ENCODE results near the gene PPP4C. TPM values are rescaled to one million over a fixed set of nuclear protein-coding genes. Genes with fewer than 3 reads are reported as not detected.

The PPP4C gene
- total RNA-seq, 2 experiments from 2014 or later, result 83.9 to 87.3 TPM

DNA sequence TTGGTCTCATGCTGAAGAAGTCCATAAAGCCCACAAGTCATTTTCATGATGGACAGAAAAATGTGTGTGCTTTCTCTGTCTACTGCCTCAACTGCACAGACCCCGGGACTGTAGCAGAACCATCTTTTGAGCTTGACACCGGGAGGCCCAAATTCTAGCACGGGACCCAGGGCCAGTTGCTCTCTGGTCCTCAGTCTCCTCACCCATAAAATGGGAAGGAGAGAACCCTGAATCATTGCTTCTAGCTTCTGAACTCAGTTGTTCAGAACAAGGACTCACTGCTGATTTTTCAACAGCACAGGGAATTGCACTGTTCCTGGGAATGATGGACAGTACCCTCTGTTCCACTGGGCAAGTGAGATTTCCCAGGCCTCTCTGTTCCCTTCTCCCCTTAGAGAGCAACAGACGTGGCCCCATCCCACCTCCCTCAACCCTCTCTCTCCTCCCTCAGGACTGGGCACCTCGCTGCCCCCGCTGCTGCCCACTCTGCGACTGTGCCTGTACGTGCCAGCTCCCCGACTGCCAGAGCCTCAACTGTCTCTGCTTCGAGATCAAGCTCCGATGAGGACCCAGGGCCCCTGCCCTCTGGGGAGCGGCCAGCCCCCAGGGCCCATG is 12.4 kb upstream of the PPP4C start:
- DNase-seq (no peak), ATAC-seq (ENCODE audit: poor library complexity) (no peak)
- H3K36me3 Mint-ChIP-seq (ENCODE audit: low read depth), result peaks cover 40% of the 10 kb centered on the region
- H3K4me1 Mint-ChIP-seq (ENCODE audit: low read depth), result peaks cover 27% of the 10 kb centered on the region
- TF ChIP-seq, protein P1, sequence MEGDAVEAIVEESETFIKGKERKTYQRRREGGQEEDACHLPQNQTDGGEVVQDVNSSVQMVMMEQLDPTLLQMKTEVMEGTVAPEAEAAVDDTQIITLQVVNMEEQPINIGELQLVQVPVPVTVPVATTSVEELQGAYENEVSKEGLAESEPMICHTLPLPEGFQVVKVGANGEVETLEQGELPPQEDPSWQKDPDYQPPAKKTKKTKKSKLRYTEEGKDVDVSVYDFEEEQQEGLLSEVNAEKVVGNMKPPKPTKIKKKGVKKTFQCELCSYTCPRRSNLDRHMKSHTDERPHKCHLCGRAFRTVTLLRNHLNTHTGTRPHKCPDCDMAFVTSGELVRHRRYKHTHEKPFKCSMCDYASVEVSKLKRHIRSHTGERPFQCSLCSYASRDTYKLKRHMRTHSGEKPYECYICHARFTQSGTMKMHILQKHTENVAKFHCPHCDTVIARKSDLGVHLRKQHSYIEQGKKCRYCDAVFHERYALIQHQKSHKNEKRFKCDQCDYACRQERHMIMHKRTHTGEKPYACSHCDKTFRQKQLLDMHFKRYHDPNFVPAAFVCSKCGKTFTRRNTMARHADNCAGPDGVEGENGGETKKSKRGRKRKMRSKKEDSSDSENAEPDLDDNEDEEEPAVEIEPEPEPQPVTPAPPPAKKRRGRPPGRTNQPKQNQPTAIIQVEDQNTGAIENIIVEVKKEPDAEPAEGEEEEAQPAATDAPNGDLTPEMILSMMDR (IDR thresholded peaks at IDR 0.05), result no peak
- H3K4me3 Mint-ChIP-seq, result peak overlapping the region; percentile 100
- intact Hi-C loops (cut with DNase I, micrococcal nuclease), result loop anchor here (10.0 kb wide), 4 partner anchors 51 to 571 kb away; partner anchors contain the start of genes GDPD3 (in 1 of the 2) and ZNF771 (in 1 of the 2)
- Histone ChIP-seq H3K27ac (ENCODE audit: low read depth in 1 of 2, low read length in 2 of 2) (peak overlapping the region; percentile 87 to 92), H3K27me3 (ENCODE audit: control insufficient read depth in 1 of 2, insufficient read depth in 2 of 2, low read length in 2 of 2) (no peaks in the 10 kb centered on the region), H3K9me3 (ENCODE audit: control insufficient read depth in 1 of 2, insufficient read depth in 1 of 2, low read length in 2 of 2) (no peaks in the 10 kb centered on the region), H3K4me3 (ENCODE audit: low read length) (peak overlapping the region; percentile 100), H3K4me1 (ENCODE audit: insufficient read depth, low read length) (peaks cover 41% of the 10 kb centered on the region), H3K36me3 (ENCODE audit: insufficient read depth, low read length) (peaks cover 18% of the 10 kb centered on the region)
- peak overlapping the region; percentile 96 for H3K27ac Mint-ChIP-seq
- CTCF ChIA-PET, result interaction anchor here (0.9 to 1.3 kb wide), 5 partner anchors 10 to 346 kb away, joined by 3 to 4 read pairs (median 3); partner anchors contain the start of gene TBX6
- POLR2A ChIA-PET, result interaction anchor here (0.6 to 7.2 kb wide), 4 partner anchors 10 to 1242 kb away, joined by 4 to 118 read pairs (median 56); partner anchors contain the start of genes CORO1A and TBX6
- no peaks in the 10 kb centered on the region for H3K9me3 Mint-ChIP-seq
- H3K27me3 Mint-ChIP-seq, result no peaks in the 10 kb centered on the region

DNA sequence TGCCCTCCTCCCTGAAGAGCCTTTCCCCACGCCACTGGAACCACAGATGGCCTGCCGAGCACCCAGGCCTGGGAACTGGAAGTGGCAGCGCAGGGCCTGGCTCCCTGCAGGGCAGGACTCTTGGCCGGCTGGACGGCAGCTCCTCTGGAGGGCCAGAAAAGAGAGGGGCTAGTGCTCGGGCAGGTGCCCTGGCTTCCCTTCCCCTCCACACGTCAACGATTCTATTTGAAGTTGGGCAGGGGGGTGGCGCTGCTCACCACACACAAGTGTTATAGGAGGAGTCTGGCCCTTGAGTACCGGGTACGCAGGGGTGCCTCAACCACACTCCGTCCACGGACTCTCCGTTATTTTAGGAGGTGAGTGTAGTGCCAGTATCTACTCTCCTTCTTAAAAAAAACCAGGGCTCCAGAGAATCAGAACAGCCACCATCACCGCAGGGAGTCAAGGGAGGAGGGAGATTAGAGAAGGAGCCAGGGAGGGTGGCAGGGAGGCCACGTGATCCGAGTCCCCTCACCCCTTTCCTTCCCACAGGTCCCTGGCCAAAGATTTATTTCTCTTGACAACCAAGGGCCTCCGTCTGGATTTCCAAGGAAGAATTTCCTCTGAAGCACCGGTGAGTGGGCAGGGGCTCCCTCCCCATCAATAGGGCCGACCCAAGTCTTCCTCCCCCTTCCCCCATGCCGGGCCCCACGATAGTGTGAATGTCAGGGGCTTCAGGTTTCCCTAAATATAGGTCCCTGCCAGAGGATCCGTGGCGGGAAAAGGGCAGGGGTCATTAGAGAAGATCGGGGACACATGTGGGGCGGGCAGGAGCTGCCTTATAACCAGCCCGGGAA is 11.7 kb upstream of the PPP4C start:
- H3K27me3 Mint-ChIP-seq, result no peaks in the 10 kb centered on the region
- POLR2A ChIA-PET, result interaction anchor here (0.6 to 7.2 kb wide), 11 partner anchors 9 to 594 kb away, joined by 4 to 118 read pairs (median 17); partner anchors contain the start of genes CORO1A, FBRS, PPP4C and SEPTIN1
- peak; percentile 43 to 84 (median 66) for DNase-seq
- H3K4me1 ChIP-seq (ENCODE audit: insufficient read depth, low read length), result peaks cover 49% of the 10 kb centered on the region
- H3K36me3 Mint-ChIP-seq (ENCODE audit: low read depth), result peaks cover 47% of the 10 kb centered on the region
- H3K27ac ChIP-seq (ENCODE audit: low read depth in 1 of 2, low read length in 2 of 2), result peak overlapping the region; percentile 87 to 92
- H3K36me3 ChIP-seq (ENCODE audit: insufficient read depth, low read length), result peaks cover 25% of the 10 kb centered on the region
- CTCF ChIA-PET, result interaction anchor here (0.9 to 5.0 kb wide), 8 partner anchors 11 to 346 kb away, joined by 3 to 26 read pairs (median 3); partner anchors contain the start of gene TBX6
- H3K9me3 ChIP-seq (ENCODE audit: control insufficient read depth in 1 of 2, insufficient read depth in 1 of 2, low read length in 2 of 2), result no peaks in the 10 kb centered on the region
- intact Hi-C loops (cut with DNase I, micrococcal nuclease), result loop anchor here (1.0 to 10.0 kb wide), 6 partner anchors 9 to 571 kb away; partner anchors contain the start of genes GDPD3 (in 1 of the 2), MAPK3 (in 1 of the 2) and ZNF771 (in 1 of the 2)
- peak overlapping the region; percentile 96 for H3K27ac Mint-ChIP-seq
- peaks cover 34% of the 10 kb centered on the region for H3K4me1 Mint-ChIP-seq (ENCODE audit: low read depth)
- ATAC-seq (ENCODE audit: poor library complexity), result peak; percentile 16
- no peaks in the 10 kb centered on the region for H3K9me3 Mint-ChIP-seq
- TF ChIP-seq, protein P1 (IDR thresholded peaks at IDR 0.05), result peak; percentile 50
- H3K4me3 ChIP-seq (ENCODE audit: low read length), result peak overlapping the region; percentile 100
- H3K4me3 Mint-ChIP-seq, result peak overlapping the region; percentile 100
- H3K27me3 ChIP-seq (ENCODE audit: control insufficient read depth in 1 of 2, insufficient read depth in 2 of 2, low read length in 2 of 2), result no peaks in the 10 kb centered on the region

DNA sequence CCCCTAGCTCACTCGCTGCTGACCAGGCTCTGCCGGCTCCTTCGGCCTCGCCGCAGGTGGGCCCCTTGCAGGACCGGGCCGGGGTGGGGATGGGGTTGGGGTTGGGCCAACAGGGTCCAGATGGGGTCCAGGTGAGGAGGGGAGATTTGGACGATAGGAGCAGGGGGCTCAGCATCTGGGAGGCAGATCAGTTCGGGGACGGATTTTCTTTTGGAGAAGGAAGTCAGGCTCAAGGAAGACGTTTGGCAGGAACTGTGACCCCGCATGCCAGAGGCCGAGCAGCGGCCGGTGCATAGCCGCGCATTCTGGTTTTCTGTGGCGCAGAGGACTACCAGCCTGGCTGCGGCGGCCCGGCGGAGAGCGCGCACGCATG is 11.1 kb upstream of the PPP4C start:
- Histone ChIP-seq H3K36me3 (ENCODE audit: insufficient read depth, low read length) (peaks cover 31% of the 10 kb centered on the region), H3K4me1 (ENCODE audit: insufficient read depth, low read length) (peaks cover 55% of the 10 kb centered on the region), H3K9me3 (ENCODE audit: control insufficient read depth in 1 of 2, insufficient read depth in 1 of 2, low read length in 2 of 2) (no peaks in the 10 kb centered on the region), H3K27me3 (ENCODE audit: control insufficient read depth in 1 of 2, insufficient read depth in 2 of 2, low read length in 2 of 2) (no peaks in the 10 kb centered on the region), H3K27ac (ENCODE audit: low read depth in 1 of 2, low read length in 2 of 2) (peak overlapping the region; percentile 87 to 92), H3K4me3 (ENCODE audit: low read length) (peak overlapping the region; percentile 100)
- intact Hi-C loops (cut with DNase I, micrococcal nuclease), result loop anchor here (1.0 to 10.0 kb wide), 9 partner anchors 9 to 570 kb away; partner anchors contain the start of genes GDPD3 (in 1 of the 2), MAPK3 (in 1 of the 2), MAZ (in 1 of the 2) and PPP4C (in 1 of the 2)
- TF ChIP-seq, protein P1 (IDR thresholded peaks at IDR 0.05), result no peak
- Mint-ChIP-seq H3K36me3 (ENCODE audit: low read depth) (peaks cover 53% of the 10 kb centered on the region), H3K4me1 (ENCODE audit: low read depth) (peaks cover 40% of the 10 kb centered on the region), H3K4me3 (peak overlapping the region; percentile 100), H3K27me3 (no peaks in the 10 kb centered on the region), H3K27ac (peak overlapping the region; percentile 96), H3K9me3 (no peaks in the 10 kb centered on the region)
- no peak for ATAC-seq (ENCODE audit: poor library complexity)
- POLR2A ChIA-PET, result interaction anchor here (0.6 to 7.2 kb wide), 28 partner anchors 10 to 1242 kb away, joined by 3 to 118 read pairs (median 6); partner anchors contain the start of genes ATXN2L, CORO1A, DCTPP1 and FBRS
- peak in 1 of 14 experiments; percentile 40 for DNase-seq
- CTCF ChIA-PET, result interaction anchor here (0.9 to 5.0 kb wide), 4 partner anchors 10 to 47 kb away, joined by 3 to 26 read pairs (median 5); partner anchors contain the start of gene TBX6

Measured in CD4-positive, alpha-beta T cell (primary cell).